Activated T-cell treated with anti-CD3 and anti-CD28 coated beads, Interleukin-2, amount 50 U/mL, for 72 hours (primary cell): ENCODE data around the gene HYAL2. TPM values are rescaled to one million over a fixed set of nuclear protein-coding genes. Genes with fewer than 3 reads are reported as not detected.
"Not testable (repeated sequence)": the region's sequence is repeated elsewhere in the genome, so short reads cannot be mapped to it uniquely, and the experiment has no call there.

Experiments
- ATAC-seq, 2 donors: fragments of 150-1000 bp; cut with Tn5 transposase; replicated peaks in 1 of 2; 2 replicates each; pipeline ENCODE4 v1.10.0; 2021; ENCODE audit warnings: moderate library complexity in 2 of 2, mild to moderate bottlenecking in 1 of 2
- DNase-seq, 2 donors: peaks; one replicate each; pipeline ENCODE4 v3.0.0; 2021 to 2022; ENCODE audit warnings: mixed read lengths in 1 of 2
- H3K27ac Mint-ChIP-seq: one replicate; pipeline ENCODE4 v1.8.0; 2022; ENCODE audit warnings: mild to moderate bottlenecking, moderate library complexity, mixed read lengths
- H3K27me3 Mint-ChIP-seq: one replicate; pipeline ENCODE4 v1.8.0; 2022; ENCODE audit warnings: low read depth, mixed read lengths
- H3K36me3 Mint-ChIP-seq, 2 donors: one replicate each; pipeline ENCODE4 v1.8.0; 2022; ENCODE audit warnings: mixed read lengths in 2 of 2, mild to moderate bottlenecking in 1 of 2; ENCODE audit not compliant: insufficient read depth in 2 of 2
- H3K4me1 Mint-ChIP-seq: one replicate; pipeline ENCODE4 v1.8.0; 2022; ENCODE audit warnings: low read depth, mixed read lengths
- H3K4me3 Mint-ChIP-seq, 2 donors: one replicate each; pipeline ENCODE4 v1.8.0; 2022; ENCODE audit warnings: mild to moderate bottlenecking in 2 of 2, mixed read lengths in 2 of 2, moderate library complexity in 2 of 2
- H3K9me3 Mint-ChIP-seq, 2 donors: one replicate each; pipeline ENCODE4 v1.8.0; 2022; ENCODE audit warnings: mixed read lengths in 2 of 2
- total RNA-seq, 2 donors: library from RNA; stranded (reverse); gene quantifications; one replicate each; pipeline ENCODE4 v1.2.3, GENCODE V29; 2022

HYAL2 gene
- total RNA-seq, 2 donors from 2014 or later = 4.6 to 4.8 TPM

- Mint-ChIP-seq H3K4me3 (peak overlapping the region; percentile 77 to 90), H3K27me3 (no peaks in the 10 kb centered on the region), H3K9me3 (no peaks in the 10 kb centered on the region), H3K4me1 (peaks cover 47% of the 10 kb centered on the region), H3K36me3 (no peaks in the 10 kb centered on the region), H3K27ac (peak overlapping the region; percentile 66)
- DNase-seq (peak; percentile 66 to 68), ATAC-seq (peak; percentile 58 to 61)
Measured at GRCh38 chr3:50320853-50321335, 1.7 kb downstream of the HYAL2 start.

- Mint-ChIP-seq H3K4me3 (peak overlapping the region; percentile 77 to 90), H3K27ac (no peak overlapping the region), H3K4me1 (peaks cover 41% of the 10 kb centered on the region), H3K36me3 (no peaks in the 10 kb centered on the region), H3K9me3 (no peaks in the 10 kb centered on the region), H3K27me3 (no peaks in the 10 kb centered on the region)
- DNase-seq (no peak), ATAC-seq (no peak)
Measured at GRCh38 chr3:50319894-50320625, 2.5 kb downstream of the HYAL2 start.

GRCh38 chr3:50319181-50319893, 3.2 kb downstream of the HYAL2 start:
- Mint-ChIP-seq H3K9me3 (no peaks in the 10 kb centered on the region), H3K27me3 (no peaks in the 10 kb centered on the region), H3K4me1 (peaks cover 36% of the 10 kb centered on the region), H3K27ac (no peak overlapping the region), H3K4me3 (peak overlapping the region; percentile 0 to 18), H3K36me3 (no peaks in the 10 kb centered on the region)
- DNase-seq (no peak), ATAC-seq (no peak)

GRCh38 chr3:50318615-50319014, 3.9 kb downstream of the HYAL2 start:
- Mint-ChIP-seq H3K4me1 (peaks cover 39% of the 10 kb centered on the region), H3K9me3 (no peaks in the 10 kb centered on the region), H3K27ac (no peak overlapping the region), H3K27me3 (no peaks in the 10 kb centered on the region), H3K36me3 (no peaks in the 10 kb centered on the region), H3K4me3 (no peak overlapping the region)
- DNase-seq = no peak
- no peak for ATAC-seq

- Mint-ChIP-seq H3K9me3 (no peaks in the 10 kb centered on the region), H3K27ac (no peak overlapping the region), H3K4me1 (peaks cover 39% of the 10 kb centered on the region), H3K4me3 (no peak overlapping the region), H3K36me3 (no peaks in the 10 kb centered on the region), H3K27me3 (no peaks in the 10 kb centered on the region)
- DNase-seq (no peak), ATAC-seq (no peak)
Measured at GRCh38 chr3:50318163-50318562, 4.4 kb downstream of the HYAL2 start.

GRCh38 chr3:50317300-50317699, 5.2 kb downstream of the HYAL2 start:
- Mint-ChIP-seq H3K27ac (no peak overlapping the region), H3K27me3 (no peaks in the 10 kb centered on the region), H3K36me3 (no peaks in the 10 kb centered on the region), H3K9me3 (no peaks in the 10 kb centered on the region), H3K4me3 (no peak overlapping the region), H3K4me1 (peaks cover 39% of the 10 kb centered on the region)
- DNase-seq (no peak), ATAC-seq (no peak)

GRCh38 chr3:50316657-50317242, 5.8 kb downstream of the HYAL2 start:
- peak overlapping the region; percentile 13 for H3K27ac Mint-ChIP-seq
- DNase-seq (peak in 1 of 2 donors; percentile 49), ATAC-seq (peak; percentile 30 to 38)
- H3K9me3 Mint-ChIP-seq = no peaks in the 10 kb centered on the region
- H3K36me3 Mint-ChIP-seq = no peaks in the 10 kb centered on the region
- peaks cover 39% of the 10 kb centered on the region for H3K4me1 Mint-ChIP-seq
- H3K27me3 Mint-ChIP-seq = no peaks in the 10 kb centered on the region
- peak overlapping the region; percentile 16 to 66 for H3K4me3 Mint-ChIP-seq

GRCh38 chr3:50314816-50315215, 7.7 kb downstream of the HYAL2 start:
- H3K27ac Mint-ChIP-seq = no peak overlapping the region
- H3K4me1 Mint-ChIP-seq = peaks cover 30% of the 10 kb centered on the region
- no peaks in the 10 kb centered on the region for H3K36me3 Mint-ChIP-seq
- H3K9me3 Mint-ChIP-seq = no peaks in the 10 kb centered on the region
- no peaks in the 10 kb centered on the region for H3K27me3 Mint-ChIP-seq
- no peak for DNase-seq
- no peak for ATAC-seq
- no peak overlapping the region for H3K4me3 Mint-ChIP-seq

- H3K27ac Mint-ChIP-seq = no peak overlapping the region
- H3K4me3 Mint-ChIP-seq = no peak overlapping the region
Measured at GRCh38 chr3:50314342-50314741, 8.2 kb downstream of the HYAL2 start.

GRCh38 chr3:50312041-50312440, 10.5 kb downstream of the HYAL2 start:
- H3K4me1 Mint-ChIP-seq = peaks cover 14% of the 10 kb centered on the region
- H3K36me3 Mint-ChIP-seq = not testable (repeated sequence)

More at GRCh38 chr3:50314342-50314741, 8.2 kb downstream of the HYAL2 start:
- no peaks in the 10 kb centered on the region for H3K9me3 Mint-ChIP-seq
- H3K4me1 Mint-ChIP-seq = peaks cover 26% of the 10 kb centered on the region
- H3K36me3 Mint-ChIP-seq = no peaks in the 10 kb centered on the region
- ATAC-seq = no peak
- DNase-seq = no peak
- no peaks in the 10 kb centered on the region for H3K27me3 Mint-ChIP-seq

GRCh38 chr3:50304601-50305000, 17.9 kb downstream of the HYAL2 start:
- H3K9me3 Mint-ChIP-seq = no peaks in the 10 kb centered on the region
- H3K4me3 Mint-ChIP-seq = no peak overlapping the region
- no peak overlapping the region for H3K27ac Mint-ChIP-seq
- DNase-seq = no peak
- no peaks in the 10 kb centered on the region for H3K27me3 Mint-ChIP-seq
- peak; percentile 60 to 63 for ATAC-seq
- H3K36me3 Mint-ChIP-seq = no peaks in the 10 kb centered on the region
- H3K4me1 Mint-ChIP-seq = peaks cover 25% of the 10 kb centered on the region

More at GRCh38 chr3:50312041-50312440, 10.5 kb downstream of the HYAL2 start:
- H3K27me3 Mint-ChIP-seq, ATAC-seq, H3K27ac Mint-ChIP-seq, DNase-seq, H3K9me3 Mint-ChIP-seq, H3K4me3 Mint-ChIP-seq: not testable (repeated sequence)

GRCh38 chr3:50303013-50303815, 19.3 kb downstream of the HYAL2 start, which contains the start of gene HYAL1:
Gene HYAL1 (minus strand): TSS chr3:50303574. CDS start chr3:50302956, 618 bp downstream.
- Mint-ChIP-seq H3K9me3 (no peaks in the 10 kb centered on the region), H3K4me3 (no peak within 1 kb of the TSS), H3K36me3 (no peaks in the 10 kb centered on the region), H3K27me3 (no peaks in the 10 kb centered on the region), H3K4me1 (peaks cover 29% of the 10 kb centered on the region), H3K27ac (no peak within 1 kb of the TSS)
- ATAC-seq = no peak
- DNase-seq = no peak
